Glutamatergic neuron (in vitro differentiated cells): ENCODE measurements around the gene UGT1A7. TPM values are rescaled to one million over a fixed set of nuclear protein-coding genes. Genes with fewer than 3 reads are reported as not detected.
"Not testable (repeated sequence)": the region's sequence is repeated elsewhere in the genome, so short reads cannot be mapped to it uniquely, and the experiment has no call there.

Source experiments
- DNase-seq: peaks from one replicate; pipeline ENCODE4 v3.0.0; 2022
- H3K27ac Mint-ChIP-seq: one replicate; pipeline ENCODE4 v1.8.0; 2020; ENCODE audit warnings: mild to moderate bottlenecking, mixed read lengths, inconsistent platforms; ENCODE audit not compliant: unreplicated experiment
- H3K27me3 Mint-ChIP-seq: one replicate; pipeline ENCODE4 v1.8.0; 2020; ENCODE audit warnings: mild to moderate bottlenecking, moderate library complexity, mixed read lengths, inconsistent platforms; ENCODE audit not compliant: unreplicated experiment
- H3K36me3 Mint-ChIP-seq: one replicate; pipeline ENCODE4 v1.8.0; 2020; ENCODE audit warnings: mild to moderate bottlenecking, mixed read lengths, inconsistent platforms; ENCODE audit not compliant: unreplicated experiment
- H3K4me1 Mint-ChIP-seq: one replicate; pipeline ENCODE4 v1.8.0; 2020; ENCODE audit warnings: mild to moderate bottlenecking, low read depth, mixed read lengths, inconsistent platforms; ENCODE audit not compliant: unreplicated experiment
- H3K4me3 Mint-ChIP-seq: one replicate; pipeline ENCODE4 v1.8.0; 2020; ENCODE audit warnings: mild to moderate bottlenecking, mixed read lengths, inconsistent platforms; ENCODE audit not compliant: unreplicated experiment
- H3K9me3 Mint-ChIP-seq: one replicate; pipeline ENCODE4 v1.8.0; 2020; ENCODE audit warnings: mild to moderate bottlenecking, moderate library complexity, mixed read lengths, inconsistent platforms; ENCODE audit not compliant: unreplicated experiment
- total RNA-seq: library from RNA; stranded (reverse); fragmentation: NEBNext Ultra II Directional; extraction: Animal tissue kit (Norgen Biotek cat#: 25700); gene quantifications from one replicate; pipeline ENCODE4 v1.2.1, GENCODE V29; 2021; ENCODE audit not compliant: unreplicated experiment
- TF ChIP-seq, protein P1 (sequence below): fragments of 200-600 bp; sonication (generic); IDR thresholded peaks from one replicate; pipeline ENCODE4 v1.5.0; 2021; ENCODE audit not compliant: partially characterized antibody, unreplicated experiment

Gene UGT1A7
- total RNA-seq, 1 donor from 2014 or later: not detected

GRCh38 chr2:233698740-233699139 lies 17.0 kb downstream of the UGT1A7 start:
- Mint-ChIP-seq H3K36me3 (no peaks in the 10 kb centered on the region), H3K4me1 (no peaks in the 10 kb centered on the region), H3K4me3 (no peak overlapping the region), H3K27ac (no peak overlapping the region), H3K9me3 (no peaks in the 10 kb centered on the region), H3K27me3 (no peaks in the 10 kb centered on the region)
- TF ChIP-seq, protein P1, sequence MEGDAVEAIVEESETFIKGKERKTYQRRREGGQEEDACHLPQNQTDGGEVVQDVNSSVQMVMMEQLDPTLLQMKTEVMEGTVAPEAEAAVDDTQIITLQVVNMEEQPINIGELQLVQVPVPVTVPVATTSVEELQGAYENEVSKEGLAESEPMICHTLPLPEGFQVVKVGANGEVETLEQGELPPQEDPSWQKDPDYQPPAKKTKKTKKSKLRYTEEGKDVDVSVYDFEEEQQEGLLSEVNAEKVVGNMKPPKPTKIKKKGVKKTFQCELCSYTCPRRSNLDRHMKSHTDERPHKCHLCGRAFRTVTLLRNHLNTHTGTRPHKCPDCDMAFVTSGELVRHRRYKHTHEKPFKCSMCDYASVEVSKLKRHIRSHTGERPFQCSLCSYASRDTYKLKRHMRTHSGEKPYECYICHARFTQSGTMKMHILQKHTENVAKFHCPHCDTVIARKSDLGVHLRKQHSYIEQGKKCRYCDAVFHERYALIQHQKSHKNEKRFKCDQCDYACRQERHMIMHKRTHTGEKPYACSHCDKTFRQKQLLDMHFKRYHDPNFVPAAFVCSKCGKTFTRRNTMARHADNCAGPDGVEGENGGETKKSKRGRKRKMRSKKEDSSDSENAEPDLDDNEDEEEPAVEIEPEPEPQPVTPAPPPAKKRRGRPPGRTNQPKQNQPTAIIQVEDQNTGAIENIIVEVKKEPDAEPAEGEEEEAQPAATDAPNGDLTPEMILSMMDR: no peak
- DNase-seq: no peak

DNA sequence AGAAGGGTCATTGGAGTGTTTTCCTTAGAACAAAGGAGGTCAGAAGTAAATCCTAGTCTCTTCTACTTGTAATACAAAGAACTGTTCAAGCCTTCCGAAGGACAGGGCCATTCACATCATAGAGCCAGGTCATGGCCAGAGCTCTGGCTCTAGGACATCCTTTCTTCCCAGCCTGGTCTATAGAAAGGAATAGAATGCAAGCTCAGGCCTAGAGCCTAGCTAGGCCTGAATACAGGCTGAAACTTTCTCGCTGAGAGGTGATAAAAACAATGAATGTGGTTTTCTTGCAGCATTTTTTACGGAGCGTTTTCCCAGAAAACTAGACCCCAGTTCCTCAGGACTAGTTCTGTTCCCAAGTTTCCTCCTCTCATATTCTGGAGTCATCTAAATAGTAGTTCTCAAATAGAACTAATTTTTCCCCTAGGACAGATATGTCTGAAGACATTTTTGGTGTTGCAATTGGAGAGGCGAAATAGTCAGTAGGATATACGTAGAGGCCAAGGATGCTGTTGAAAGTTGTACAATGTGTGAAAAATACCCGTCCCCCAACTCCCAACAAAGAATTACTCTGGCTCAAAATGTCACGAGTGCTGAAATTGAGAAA lies 17.8 kb downstream of the UGT1A7 start:
- H3K36me3 Mint-ChIP-seq: no peaks in the 10 kb centered on the region
- DNase-seq: no peak
- H3K4me3 Mint-ChIP-seq: no peak overlapping the region
- no peaks in the 10 kb centered on the region for H3K27me3 Mint-ChIP-seq
- H3K9me3 Mint-ChIP-seq: no peaks in the 10 kb centered on the region
- no peak overlapping the region for H3K27ac Mint-ChIP-seq
- no peaks in the 10 kb centered on the region for H3K4me1 Mint-ChIP-seq
- TF ChIP-seq, protein P1: no peak

DNA sequence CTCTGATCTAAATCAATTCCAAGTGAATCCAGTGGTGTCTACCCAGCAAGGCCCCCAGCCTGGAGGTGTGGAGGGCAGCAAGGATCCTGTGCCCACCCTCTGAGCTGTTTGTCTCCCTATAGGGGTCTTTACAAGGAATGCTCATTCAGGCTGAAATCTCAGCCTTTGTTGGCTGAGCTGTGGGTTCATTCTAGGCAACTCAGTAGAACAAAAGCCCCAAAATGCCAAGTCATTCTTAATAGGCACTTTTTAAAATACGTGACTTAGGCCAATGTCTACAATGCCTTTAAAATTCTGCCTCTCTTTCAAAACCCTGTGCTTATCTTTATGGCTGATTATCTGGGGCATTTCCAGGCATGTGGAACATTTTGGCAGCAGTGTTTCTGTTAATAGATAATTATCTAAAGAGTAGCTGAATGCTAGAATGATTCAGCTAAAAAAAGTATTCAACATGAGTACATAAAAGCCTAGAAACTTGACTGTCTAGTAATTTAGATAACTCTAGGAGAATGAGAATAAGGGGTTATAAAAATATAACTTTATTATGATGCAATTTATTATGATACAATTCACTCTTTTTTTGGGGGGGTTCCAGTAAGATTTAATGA lies 18.4 kb downstream of the UGT1A7 start:
- Mint-ChIP-seq H3K27ac (no peak overlapping the region), H3K36me3 (no peaks in the 10 kb centered on the region)
- DNase-seq: no peak

GRCh38 chr2:233700842-233701241 lies 19.1 kb downstream of the UGT1A7 start:
- not testable (repeated sequence) for H3K4me3 Mint-ChIP-seq, H3K4me1 Mint-ChIP-seq, DNase-seq, H3K27me3 Mint-ChIP-seq, H3K9me3 Mint-ChIP-seq, H3K36me3 Mint-ChIP-seq, H3K27ac Mint-ChIP-seq

More for the DNA sequence above, 18.4 kb downstream of the UGT1A7 start:
- TF ChIP-seq, protein P1: no peak
- Mint-ChIP-seq H3K9me3 (no peaks in the 10 kb centered on the region), H3K4me3 (no peak overlapping the region), H3K4me1 (no peaks in the 10 kb centered on the region), H3K27me3 (no peaks in the 10 kb centered on the region)

GRCh38 chr2:233702238-233702637 lies 20.5 kb downstream of the UGT1A7 start:
- Mint-ChIP-seq H3K27ac (no peak overlapping the region), H3K4me3 (no peak overlapping the region), H3K27me3 (no peaks in the 10 kb centered on the region), H3K36me3 (no peaks in the 10 kb centered on the region), H3K9me3 (no peaks in the 10 kb centered on the region), H3K4me1 (no peaks in the 10 kb centered on the region)
- TF ChIP-seq, protein P1: no peak
- DNase-seq: no peak
